GM18519 (cell line): Measurements from ENCODE around the gene FST.

ENCODE experiments used
- ATAC-seq: cut with Tn5 transposase; IDR thresholded peaks from one replicate; pipeline ENCODE4 v1.9.1; 2021; ENCODE audit warnings: mild to moderate bottlenecking, moderate library complexity; ENCODE audit not compliant: unreplicated experiment, low FRiP score

Gene FST

GRCh38 chr5:53508125-53508524 lies 27.7 kb downstream of the FST start:
- ATAC-seq: no peak

- ATAC-seq: no peak
These were observed 32.1 kb downstream of the FST start for GRCh38 chr5:53512539-53512938.

GRCh38 chr5:53515988-53516387 lies 35.6 kb downstream of the FST start:
- ATAC-seq: no peak

- ATAC-seq: no peak
These were observed 40.4 kb downstream of the FST start for GRCh38 chr5:53520813-53521212.
